Sigmoid colon (tissue), 4 donors: ENCODE measurements around the gene TMOD2.

ENCODE experiments used
- CTCF ChIP-seq, 4 experiments: fragments of 450-650 bp in 3 of 4; fragments of 200-600 bp in 1 of 4; IDR thresholded peaks; one replicate each; pipeline ENCODE4 v1.5.1; 2016 to 2019; ENCODE audit warnings: antibody characterized with exemption in 4 of 4, mild to moderate bottlenecking in 3 of 4, moderate library complexity in 2 of 4
- POLR2A ChIP-seq, 2 donors: fragments of 450-650 bp; IDR thresholded peaks; one replicate each; pipeline ENCODE4 v1.6.1; 2016; ENCODE audit warnings: antibody characterized with exemption in 2 of 2, mild to moderate bottlenecking in 2 of 2, moderate library complexity in 2 of 2
- POLR2AphosphoS5 ChIP-seq, 4 donors: sonication (generic); formaldehyde crosslinking; IDR thresholded peaks; one replicate each; pipeline ENCODE4 v1.6.1; 2017; ENCODE audit warnings: antibody characterized with exemption in 4 of 4

- no peak for TF ChIP-seq CTCF (IDR thresholded peaks at IDR 0.05)
- TF ChIP-seq POLR2A (IDR thresholded peaks at IDR 0.05), result no peak
- TF ChIP-seq POLR2AphosphoS5 (IDR thresholded peaks at IDR 0.05), result no peak
Measured at GRCh38 chr15:51714162-51714561, 37.2 kb upstream of the TMOD2 start.
